ENCODE results near the gene CSTF2.
"Not testable (repeated sequence)": the region's sequence is repeated elsewhere in the genome, so short reads cannot be mapped to it uniquely, and the experiment has no call there.

The CSTF2 gene

GRCh38 chrX:100819837-100820666 lies at the start of gene CSTF2:
CSTF2 (plus strand) TSS chrX:100820391; CDS start chrX:100820417, 26 bp downstream.
- CTCF ChIA-PET = interaction anchor here (1.0 kb wide), 1 partner anchor 18 kb away, joined by 3 read pairs; no protein-coding TSS in a partner anchor

DNA sequence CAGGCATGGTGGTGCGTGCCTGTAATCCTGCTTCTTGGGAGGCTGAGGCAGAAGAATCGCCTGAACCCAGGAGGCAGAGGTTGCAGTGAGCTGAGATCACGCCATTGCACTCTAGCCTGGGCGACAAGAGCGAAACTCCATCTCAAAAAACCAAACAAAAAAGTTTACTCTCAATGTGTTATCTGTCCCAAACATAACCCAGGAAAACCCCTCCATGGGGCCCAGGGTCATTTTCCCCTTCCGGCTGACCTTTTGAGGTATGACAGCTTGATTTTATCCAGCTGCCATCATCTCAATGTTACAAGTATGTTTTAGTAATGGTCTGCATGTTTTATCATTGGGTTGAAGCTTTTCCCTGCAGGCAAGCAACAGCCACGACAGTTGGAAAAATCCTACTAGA lies 23.8 kb upstream of the CSTF2 start:
- DNase-seq (ENCODE audit: extremely low spot score); CTCF ChIA-PET; POLR2A ChIA-PET: not testable (repeated sequence)

More at GRCh38 chrX:100819837-100820666, at the start of gene CSTF2:
- peak; percentile 78 for DNase-seq (ENCODE audit: extremely low spot score)
- POLR2A ChIA-PET = no interaction called here
- TF ChIP-seq, protein P1, sequence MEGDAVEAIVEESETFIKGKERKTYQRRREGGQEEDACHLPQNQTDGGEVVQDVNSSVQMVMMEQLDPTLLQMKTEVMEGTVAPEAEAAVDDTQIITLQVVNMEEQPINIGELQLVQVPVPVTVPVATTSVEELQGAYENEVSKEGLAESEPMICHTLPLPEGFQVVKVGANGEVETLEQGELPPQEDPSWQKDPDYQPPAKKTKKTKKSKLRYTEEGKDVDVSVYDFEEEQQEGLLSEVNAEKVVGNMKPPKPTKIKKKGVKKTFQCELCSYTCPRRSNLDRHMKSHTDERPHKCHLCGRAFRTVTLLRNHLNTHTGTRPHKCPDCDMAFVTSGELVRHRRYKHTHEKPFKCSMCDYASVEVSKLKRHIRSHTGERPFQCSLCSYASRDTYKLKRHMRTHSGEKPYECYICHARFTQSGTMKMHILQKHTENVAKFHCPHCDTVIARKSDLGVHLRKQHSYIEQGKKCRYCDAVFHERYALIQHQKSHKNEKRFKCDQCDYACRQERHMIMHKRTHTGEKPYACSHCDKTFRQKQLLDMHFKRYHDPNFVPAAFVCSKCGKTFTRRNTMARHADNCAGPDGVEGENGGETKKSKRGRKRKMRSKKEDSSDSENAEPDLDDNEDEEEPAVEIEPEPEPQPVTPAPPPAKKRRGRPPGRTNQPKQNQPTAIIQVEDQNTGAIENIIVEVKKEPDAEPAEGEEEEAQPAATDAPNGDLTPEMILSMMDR (IDR thresholded peaks at IDR 0.05; ENCODE audit: control extremely low read depth, extremely low read depth, low read depth, missing control alignments) = no peak

GRCh38 chrX:100797359-100797758 lies 22.8 kb upstream of the CSTF2 start:
- CTCF ChIA-PET = interaction anchor here (0.8 kb wide), 1 partner anchor 13 kb away, joined by 3 read pairs; no protein-coding TSS in a partner anchor
- POLR2A ChIA-PET = no interaction called here
- TF ChIP-seq, protein P1 (IDR thresholded peaks at IDR 0.05; ENCODE audit: control extremely low read depth, extremely low read depth, low read depth, missing control alignments) = no peak
- no peak for DNase-seq (ENCODE audit: extremely low spot score)

DNA sequence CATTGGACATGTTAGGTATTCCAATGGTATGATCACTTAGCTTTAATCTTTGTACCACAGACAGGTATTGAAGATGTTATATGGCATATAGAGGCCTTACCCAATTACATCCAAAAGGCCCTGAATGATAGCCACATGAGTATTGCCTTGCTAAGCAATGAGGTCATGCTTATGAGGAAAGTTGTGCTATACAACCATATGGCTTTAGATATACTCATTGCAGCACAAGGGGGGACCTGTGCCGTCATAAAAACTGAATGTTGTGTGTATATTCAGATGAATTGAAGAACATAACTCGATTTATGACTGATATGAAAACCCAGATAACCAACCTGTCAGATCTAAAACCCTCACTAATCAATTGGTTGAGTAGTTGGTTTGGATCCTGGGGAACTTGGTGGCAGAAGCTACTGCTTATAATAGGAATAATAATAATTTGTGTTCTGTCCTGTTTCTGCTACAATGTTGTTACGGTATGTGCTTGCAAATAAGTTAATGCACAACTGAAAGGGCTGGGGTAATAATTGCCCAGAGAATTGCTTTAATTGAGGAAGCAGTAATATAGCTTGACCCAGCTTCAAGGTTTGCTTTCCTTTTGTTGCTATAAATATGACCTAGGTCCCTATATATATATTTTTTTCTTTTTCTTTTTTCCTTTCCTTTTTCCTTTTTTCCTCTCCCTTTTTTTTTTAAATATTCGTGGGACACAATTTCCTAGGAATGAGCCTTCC lies 21.5 kb upstream of the CSTF2 start:
- TF ChIP-seq, protein P1 (IDR thresholded peaks at IDR 0.05; ENCODE audit: control extremely low read depth, extremely low read depth, low read depth, missing control alignments) = no peak
- POLR2A ChIA-PET = no interaction called here
- DNase-seq (ENCODE audit: extremely low spot score) = no peak
- CTCF ChIA-PET = no interaction called here

DNA sequence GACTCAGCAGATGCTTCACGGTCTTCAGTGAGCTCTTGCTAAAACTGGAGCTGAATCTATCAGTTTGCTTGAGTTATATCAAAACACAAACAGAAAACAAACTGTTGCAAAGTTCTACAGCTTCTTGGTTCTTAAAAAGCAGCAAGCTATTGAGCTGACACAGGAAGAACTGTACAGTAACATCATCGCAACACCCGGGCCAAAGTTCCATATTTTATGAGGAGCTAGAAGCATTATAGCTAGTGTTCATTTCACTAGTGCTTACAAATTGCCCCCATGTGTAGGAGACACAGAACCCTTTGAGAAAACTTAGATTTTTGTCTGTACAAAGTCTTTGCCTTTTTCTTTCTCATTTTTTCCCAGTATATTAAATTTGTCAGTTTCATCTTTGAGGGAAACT lies 17.3 kb upstream of the CSTF2 start:
- CTCF ChIA-PET = no interaction called here
- DNase-seq (ENCODE audit: extremely low spot score) = no peak
- POLR2A ChIA-PET = no interaction called here
- TF ChIP-seq, protein P1 (IDR thresholded peaks at IDR 0.05; ENCODE audit: control extremely low read depth, extremely low read depth, low read depth, missing control alignments) = no peak

DNA sequence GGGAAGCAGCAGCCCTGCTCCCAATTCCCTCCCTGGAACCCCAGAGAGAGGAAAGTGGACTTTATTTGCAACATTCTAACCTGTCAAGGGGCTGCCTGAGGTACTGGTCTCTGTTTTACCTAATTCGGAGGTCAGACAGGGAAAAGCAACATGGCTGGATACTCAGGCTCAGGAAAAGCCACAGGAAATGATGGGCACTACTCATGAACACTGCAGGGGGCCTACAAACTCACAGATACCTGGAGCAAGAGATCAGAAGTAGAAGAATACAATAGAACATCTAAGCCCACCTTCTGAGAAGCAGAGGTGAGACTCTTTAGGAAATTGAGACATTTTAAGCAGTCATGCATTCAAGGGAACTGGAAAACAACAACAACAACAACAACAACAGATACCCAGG lies 15.4 kb upstream of the CSTF2 start:
- DNase-seq (ENCODE audit: extremely low spot score) = no peak
- ChIA-PET POLR2A (no interaction called here), CTCF (no interaction called here)
- TF ChIP-seq, protein P1 (IDR thresholded peaks at IDR 0.05; ENCODE audit: control extremely low read depth, extremely low read depth, low read depth, missing control alignments) = no peak

GRCh38 chrX:100808265-100808664 lies 11.9 kb upstream of the CSTF2 start:
- CTCF ChIA-PET; POLR2A ChIA-PET; DNase-seq (ENCODE audit: extremely low spot score): not testable (repeated sequence)

Measured in GM10248 (cell line).